GM18858 (cell line): Measurements from ENCODE around the gene PRH1.

Experiments used
- ATAC-seq: cut with Tn5 transposase; IDR thresholded peaks from one replicate; pipeline ENCODE4 v1.9.1; 2021; ENCODE audit not compliant: unreplicated experiment

PRH1 gene

GRCh38 chr12:10884086-10884725, at the start of gene PRH1:
Gene PRH1, minus strand, starts transcription at chr12:10884255. Its CDS starts 38 bp downstream, at chr12:10884217.
- ATAC-seq = no peak

GRCh38 chr12:10928746-10929286, 44.8 kb upstream of the PRH1 start, which contains the start of gene PRH2:
Gene PRH2, plus strand, starts transcription at chr12:10929236. Its CDS starts 38 bp downstream, at chr12:10929274.
- no peak for ATAC-seq

- ATAC-seq = no peak
These were observed 42.2 kb upstream of the PRH1 start for GRCh38 chr12:10926269-10926668.

- no peak for ATAC-seq
These were observed 35.8 kb upstream of the PRH1 start for GRCh38 chr12:10919809-10920208.

GRCh38 chr12:10910380-10910779, 26.3 kb upstream of the PRH1 start:
- no peak for ATAC-seq

- ATAC-seq = no peak
These were observed 25.4 kb upstream of the PRH1 start, which contains the start of gene TAS2R13 for GRCh38 chr12:10909462-10909861. Gene TAS2R13, minus strand, starts transcription at chr12:10909562. Its CDS starts 264 bp downstream, at chr12:10909298.

GRCh38 chr12:10904686-10905085, 20.6 kb upstream of the PRH1 start:
- no peak for ATAC-seq

- no peak for ATAC-seq
These were observed 17.4 kb upstream of the PRH1 start for GRCh38 chr12:10901427-10901826.

- ATAC-seq = no peak
These were observed 16.9 kb upstream of the PRH1 start for GRCh38 chr12:10900972-10901371.

GRCh38 chr12:10900530-10900929, 16.5 kb upstream of the PRH1 start:
- no peak for ATAC-seq

- no peak for ATAC-seq
These were observed 12.8 kb upstream of the PRH1 start for GRCh38 chr12:10896854-10897253.

- no peak for ATAC-seq
These were observed 7.9 kb upstream of the PRH1 start for GRCh38 chr12:10891937-10892336.

GRCh38 chr12:10889226-10889625, 5.2 kb upstream of the PRH1 start:
- ATAC-seq = no peak

GRCh38 chr12:10873378-10873777, 10.7 kb downstream of the PRH1 start:
- no peak for ATAC-seq

GRCh38 chr12:10867381-10867780, 16.7 kb downstream of the PRH1 start:
- no peak for ATAC-seq

- ATAC-seq = no peak
These were observed 20.4 kb downstream of the PRH1 start for GRCh38 chr12:10863512-10864218.

- ATAC-seq = no peak
These were observed 22.7 kb downstream of the PRH1 start for GRCh38 chr12:10861366-10861765.

- no peak for ATAC-seq
These were observed 28.2 kb downstream of the PRH1 start for GRCh38 chr12:10855807-10856206.

GRCh38 chr12:10853776-10854175, 30.3 kb downstream of the PRH1 start:
- ATAC-seq = no peak

GRCh38 chr12:10851243-10851858, 32.7 kb downstream of the PRH1 start:
- ATAC-seq = no peak

- ATAC-seq = no peak
These were observed 34.6 kb downstream of the PRH1 start, which contains the start of gene PRR4 for GRCh38 chr12:10849425-10849878. Gene PRR4, minus strand, starts transcription at chr12:10849475. Its CDS starts 38 bp downstream, at chr12:10849437.
